ENCODE measurements around the gene RASGRP2.

RASGRP2 gene

GRCh38 chr11:64770120-64770519 lies 26.2 kb upstream of the RASGRP2 start:
- no peak for DNase-seq

- DNase-seq: no peak
Observed at GRCh38 chr11:64769283-64769682, 25.3 kb upstream of the RASGRP2 start.

GRCh38 chr11:64768300-64768694 lies 24.4 kb upstream of the RASGRP2 start:
- no peak for DNase-seq

- peak; percentile 66 for DNase-seq
Observed at GRCh38 chr11:64767344-64768299, 23.7 kb upstream of the RASGRP2 start.

GRCh38 chr11:64766881-64767280 lies 22.9 kb upstream of the RASGRP2 start:
- no peak for DNase-seq

GRCh38 chr11:64765851-64766665 lies 22.1 kb upstream of the RASGRP2 start:
- DNase-seq: no peak

GRCh38 chr11:64765291-64765850 lies 21.4 kb upstream of the RASGRP2 start:
- no peak for DNase-seq

GRCh38 chr11:64764753-64765152 lies 20.8 kb upstream of the RASGRP2 start:
- no peak for DNase-seq

GRCh38 chr11:64764040-64764611 lies 20.2 kb upstream of the RASGRP2 start:
- no peak for DNase-seq

- DNase-seq: no peak
Observed at GRCh38 chr11:64763526-64764039, 19.6 kb upstream of the RASGRP2 start.

GRCh38 chr11:64762674-64763525 lies 19.0 kb upstream of the RASGRP2 start:
- peak; percentile 75 for DNase-seq

- no peak for DNase-seq
Observed at GRCh38 chr11:64762277-64762673, 18.3 kb upstream of the RASGRP2 start.

GRCh38 chr11:64760759-64761420 lies 16.9 kb upstream of the RASGRP2 start:
- no peak for DNase-seq

- DNase-seq: peak; percentile 37
Observed at GRCh38 chr11:64759722-64760719, 16.1 kb upstream of the RASGRP2 start, which contains the start of gene PYGM. PYGM (minus strand) TSS chr11:64759974; CDS start chr11:64759898, 76 bp downstream.

GRCh38 chr11:64759131-64759721 lies 15.3 kb upstream of the RASGRP2 start:
- no peak for DNase-seq

- DNase-seq: no peak
Observed at GRCh38 chr11:64758330-64759079, 14.6 kb upstream of the RASGRP2 start.

- DNase-seq: no peak
Observed at GRCh38 chr11:64757549-64758329, 13.8 kb upstream of the RASGRP2 start.
